Left ventricle myocardium inferior (tissue), 1 donor: ENCODE data around the gene KRTAP5-8. TPM values are rescaled to one million over a fixed set of nuclear protein-coding genes. Genes with fewer than 3 reads are reported as not detected.
"Not testable (repeated sequence)": the region's sequence is repeated elsewhere in the genome, so short reads cannot be mapped to it uniquely, and the experiment has no call there.

Experiments
- DNase-seq: peaks from one replicate; pipeline ENCODE4 v3.0.0-alpha.2; 2020
- H3K27ac ChIP-seq: fragments of 200-600 bp; replicated peaks from 2 replicates; pipeline ENCODE4 v1.8.0; 2021
- H3K27me3 ChIP-seq: fragments of 200-600 bp; 2 replicates; pipeline ENCODE4 v1.8.0; 2021; ENCODE audit warnings: low read depth
- H3K36me3 ChIP-seq: fragments of 200-600 bp; 2 replicates; pipeline ENCODE4 v1.8.0; 2021
- H3K4me1 ChIP-seq: fragments of 200-600 bp; 2 replicates; pipeline ENCODE4 v1.8.0; 2021
- H3K4me3 ChIP-seq: fragments of 200-600 bp; 2 replicates; pipeline ENCODE4 v1.8.0; 2021; ENCODE audit warnings: mild to moderate bottlenecking, moderate library complexity
- H3K9me3 ChIP-seq: fragments of 200-600 bp; replicated peaks from 2 replicates; pipeline ENCODE4 v1.8.0; 2021
- intact Hi-C: fragments of 100-400 bp; cut with micrococcal nuclease; formaldehyde crosslinking; loops from one replicate; pipeline ENCODE4 v1.11.0; 2022
- total RNA-seq: library from RNA; stranded (reverse); fragmentation: NEBNext Ultra II Directional; extraction: Animal tissue kit (Norgen Biotek cat#: 25700); gene quantifications from one replicate; pipeline ENCODE4 v1.2.1, GENCODE V29; 2021
- TF ChIP-seq, protein P1 (sequence below): fragments of 200-600 bp; IDR thresholded peaks from 2 replicates; pipeline ENCODE4 v1.8.0; 2021; ENCODE audit warnings: antibody characterized with exemption, mild to moderate bottlenecking, borderline replicate concordance
- donor health status: DM: no; HTN: yes; CAD: no; lungs with severe emphysema.

The KRTAP5-8 gene
- total RNA-seq, 1 donor from 2014 or later = not detected

GRCh38 chr11:71562120-71562519 lies 24.3 kb downstream of the KRTAP5-8 start:
- TF ChIP-seq, protein P1, sequence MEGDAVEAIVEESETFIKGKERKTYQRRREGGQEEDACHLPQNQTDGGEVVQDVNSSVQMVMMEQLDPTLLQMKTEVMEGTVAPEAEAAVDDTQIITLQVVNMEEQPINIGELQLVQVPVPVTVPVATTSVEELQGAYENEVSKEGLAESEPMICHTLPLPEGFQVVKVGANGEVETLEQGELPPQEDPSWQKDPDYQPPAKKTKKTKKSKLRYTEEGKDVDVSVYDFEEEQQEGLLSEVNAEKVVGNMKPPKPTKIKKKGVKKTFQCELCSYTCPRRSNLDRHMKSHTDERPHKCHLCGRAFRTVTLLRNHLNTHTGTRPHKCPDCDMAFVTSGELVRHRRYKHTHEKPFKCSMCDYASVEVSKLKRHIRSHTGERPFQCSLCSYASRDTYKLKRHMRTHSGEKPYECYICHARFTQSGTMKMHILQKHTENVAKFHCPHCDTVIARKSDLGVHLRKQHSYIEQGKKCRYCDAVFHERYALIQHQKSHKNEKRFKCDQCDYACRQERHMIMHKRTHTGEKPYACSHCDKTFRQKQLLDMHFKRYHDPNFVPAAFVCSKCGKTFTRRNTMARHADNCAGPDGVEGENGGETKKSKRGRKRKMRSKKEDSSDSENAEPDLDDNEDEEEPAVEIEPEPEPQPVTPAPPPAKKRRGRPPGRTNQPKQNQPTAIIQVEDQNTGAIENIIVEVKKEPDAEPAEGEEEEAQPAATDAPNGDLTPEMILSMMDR = no peak
- no peak for DNase-seq
- H3K27ac ChIP-seq = no peak overlapping the region
- no peak overlapping the region for H3K4me3 ChIP-seq
- no peaks in the 10 kb centered on the region for H3K4me1 ChIP-seq
- peaks cover 5% of the 10 kb centered on the region for H3K9me3 ChIP-seq
- H3K27me3 ChIP-seq = peaks cover 51% of the 10 kb centered on the region
- no peaks in the 10 kb centered on the region for H3K36me3 ChIP-seq
- intact Hi-C loops = no loop called here

DNA sequence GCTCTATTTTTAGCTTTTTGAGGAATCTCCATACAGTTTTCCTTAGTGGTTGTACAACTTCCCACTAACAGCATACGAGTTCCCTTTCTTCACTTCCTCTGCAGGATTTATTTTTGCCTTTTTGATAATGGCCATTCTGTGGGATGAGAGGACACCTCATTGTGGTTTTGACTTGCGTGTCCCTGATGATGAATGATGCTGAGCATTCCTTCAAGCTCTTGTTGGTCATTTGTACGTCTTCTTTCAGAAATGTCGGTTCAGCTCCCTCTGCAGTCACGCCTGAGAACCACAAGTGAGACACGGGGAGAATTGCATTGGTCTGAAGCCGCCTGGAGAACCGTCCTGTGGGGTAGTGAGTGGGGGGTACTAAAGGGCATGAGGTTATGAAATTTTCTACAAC lies 25.6 kb downstream of the KRTAP5-8 start:
- intact Hi-C loops = no loop called here

GRCh38 chr11:71564430-71564829 lies 26.6 kb downstream of the KRTAP5-8 start:
- no peak overlapping the region for H3K4me3 ChIP-seq
- no peak for DNase-seq
- peaks cover 44% of the 10 kb centered on the region for H3K27me3 ChIP-seq
- intact Hi-C loops = no loop called here
- H3K9me3 ChIP-seq = peaks cover 5% of the 10 kb centered on the region
- TF ChIP-seq, protein P1 = no peak
- no peaks in the 10 kb centered on the region for H3K36me3 ChIP-seq
- H3K27ac ChIP-seq = no peak overlapping the region
- no peaks in the 10 kb centered on the region for H3K4me1 ChIP-seq

More for the DNA sequence above, 25.6 kb downstream of the KRTAP5-8 start:
- Histone ChIP-seq H3K27ac (no peak overlapping the region), H3K4me3 (no peak overlapping the region), H3K36me3 (no peaks in the 10 kb centered on the region), H3K27me3 (peaks cover 48% of the 10 kb centered on the region), H3K9me3 (peaks cover 5% of the 10 kb centered on the region), H3K4me1 (no peaks in the 10 kb centered on the region)
- no peak for DNase-seq
- TF ChIP-seq, protein P1 = peak; percentile 53

GRCh38 chr11:71565263-71565662 lies 27.4 kb downstream of the KRTAP5-8 start, which contains the start of gene KRTAP5-10:
KRTAP5-10 (plus strand) TSS chr11:71565563; CDS start chr11:71565588, 25 bp downstream.
- H3K27ac ChIP-seq = no peak within 1 kb of the TSS
- no peaks in the 10 kb centered on the region for H3K4me1 ChIP-seq
- DNase-seq = no peak
- intact Hi-C loops = no loop called here
- no peak within 1 kb of the TSS for H3K4me3 ChIP-seq
- H3K36me3 ChIP-seq = no peaks in the 10 kb centered on the region
- peaks cover 4% of the 10 kb centered on the region for H3K9me3 ChIP-seq
- peaks cover 48% of the 10 kb centered on the region for H3K27me3 ChIP-seq
- TF ChIP-seq, protein P1 = no peak

DNA sequence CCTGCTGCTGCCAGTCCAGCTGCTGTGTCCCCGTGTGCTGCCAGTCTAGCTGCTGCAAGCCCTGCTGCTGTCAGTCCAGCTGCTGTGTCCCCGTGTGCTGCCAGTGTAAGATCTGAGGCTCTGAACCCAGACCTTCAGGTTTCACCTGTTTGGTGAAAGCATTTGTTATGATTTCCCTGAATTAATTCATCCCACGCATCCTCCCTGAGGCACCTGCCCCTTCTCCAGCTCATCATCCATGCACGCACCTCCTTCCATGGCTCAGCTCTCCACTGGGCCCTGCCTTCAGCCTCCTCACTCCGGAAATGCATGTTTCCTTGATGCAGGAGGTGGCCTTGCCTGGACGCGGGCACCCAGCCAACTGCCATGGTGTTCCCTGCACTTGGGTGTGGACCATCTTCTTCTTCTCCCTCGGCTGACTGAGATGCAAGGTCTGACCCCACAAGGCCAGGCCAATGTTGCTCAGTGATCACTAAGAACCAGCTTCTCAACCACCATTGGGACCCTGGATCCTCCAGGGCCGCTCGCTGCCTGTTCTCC lies 28.3 kb downstream of the KRTAP5-8 start:
- intact Hi-C loops = no loop called here
- no peak for DNase-seq
- Histone ChIP-seq H3K27me3 (peaks cover 53% of the 10 kb centered on the region), H3K4me1 (no peaks in the 10 kb centered on the region), H3K9me3 (no peaks in the 10 kb centered on the region), H3K36me3 (no peaks in the 10 kb centered on the region), H3K4me3 (no peak overlapping the region), H3K27ac (no peak overlapping the region)
- TF ChIP-seq, protein P1 = no peak

GRCh38 chr11:71566626-71567599 lies 29.1 kb downstream of the KRTAP5-8 start:
- intact Hi-C loops, DNase-seq, H3K9me3 ChIP-seq, H3K36me3 ChIP-seq, H3K27ac ChIP-seq, H3K4me1 ChIP-seq, H3K4me3 ChIP-seq: not testable (repeated sequence)
- H3K27me3 ChIP-seq = peaks cover 61% of the 10 kb centered on the region

DNA sequence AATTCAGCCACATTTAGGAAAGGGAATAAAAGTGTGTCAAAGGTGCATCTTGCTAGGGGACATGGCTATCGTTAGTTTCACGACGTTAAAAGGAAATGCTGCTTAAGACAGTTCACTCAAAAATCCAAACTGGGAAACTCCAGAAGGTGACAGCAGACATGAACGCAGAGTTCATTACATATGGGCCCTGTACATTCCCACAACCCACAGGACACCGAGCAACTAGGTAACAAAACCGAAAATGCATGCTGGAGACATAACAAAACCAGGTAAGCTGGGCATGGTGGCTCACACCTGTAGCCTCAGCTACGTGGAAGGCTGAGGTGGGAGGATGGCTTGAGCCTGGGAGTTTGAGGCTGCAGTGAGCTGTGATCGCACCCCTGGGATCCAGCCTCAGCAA lies 29.8 kb downstream of the KRTAP5-8 start:
- H3K9me3 ChIP-seq, H3K4me3 ChIP-seq: not testable (repeated sequence)

More for the DNA sequence above, 29.8 kb downstream of the KRTAP5-8 start:
- peaks cover 61% of the 10 kb centered on the region for H3K27me3 ChIP-seq
- H3K36me3 ChIP-seq, H3K4me1 ChIP-seq, intact Hi-C loops, DNase-seq, H3K27ac ChIP-seq: not testable (repeated sequence)
